CD8-positive, alpha-beta memory T cell (primary cell): ENCODE measurements around the gene CCHCR1. TPM values are rescaled to one million over a fixed set of nuclear protein-coding genes. Genes with fewer than 3 reads are reported as not detected.

ENCODE experiments used
- CTCF ChIA-PET: fragments of 350-600 bp; sonication (Branson Sonifier 250); formaldehyde crosslinking; loops from one replicate; lab custom pipeline; 2021; ENCODE audit warnings: antibody characterized with exemption; lab: Charles Lee
- POLR2A ChIA-PET: fragments of 350-600 bp; sonication (Branson Sonifier 250); formaldehyde crosslinking; loops from one replicate; lab custom pipeline; 2021; ENCODE audit warnings: antibody characterized with exemption; lab: Charles Lee
- DNase-seq, 5 donors: peaks; one replicate each; pipeline versions ENCODE4 v3.0.0 to v3.0.0-alpha.2; 2020 to 2022; ENCODE audit warnings: mixed read lengths in 1 of 5
- H3K27ac ChIP-seq: one replicate; pipeline ENCODE4 v1.7.0; 2013; ENCODE audit warnings: low read depth, mild to moderate bottlenecking, low read length, moderate library complexity
- H3K27me3 ChIP-seq: 2 replicates; pipeline ENCODE4 v1.7.0; 2013; ENCODE audit warnings: low read length, mild to moderate bottlenecking; ENCODE audit not compliant: insufficient read depth, poor library complexity, severe bottlenecking
- H3K36me3 ChIP-seq: 2 replicates; pipeline ENCODE4 v1.7.0; 2013; ENCODE audit warnings: mild to moderate bottlenecking, low read length, moderate library complexity; ENCODE audit not compliant: insufficient read depth
- H3K4me1 ChIP-seq: 2 replicates; pipeline ENCODE4 v1.7.0; 2013; ENCODE audit warnings: mild to moderate bottlenecking, low read length, moderate library complexity; ENCODE audit not compliant: insufficient read depth
- H3K4me3 ChIP-seq: 2 replicates; pipeline ENCODE4 v1.7.0; 2013; ENCODE audit warnings: mild to moderate bottlenecking, low read length
- H3K9me3 ChIP-seq: 2 replicates; pipeline ENCODE4 v1.7.0; 2013; ENCODE audit warnings: mild to moderate bottlenecking, low read length
- H3K27ac Mint-ChIP-seq, 8 donors: one replicate each; pipeline ENCODE4 v1.8.0; 2020 to 2021; ENCODE audit warnings: mixed read lengths in 8 of 8, mild to moderate bottlenecking in 6 of 8, inconsistent platforms in 3 of 8, moderate library complexity in 3 of 8
- H3K27me3 Mint-ChIP-seq, 2 donors: one replicate each; pipeline ENCODE4 v1.8.0; 2020 to 2021; ENCODE audit warnings: mixed read lengths in 2 of 2, mild to moderate bottlenecking in 1 of 2, moderate library complexity in 1 of 2
- H3K36me3 Mint-ChIP-seq, 3 donors: one replicate each; pipeline ENCODE4 v1.8.0; 2020 to 2021; ENCODE audit warnings: mixed read lengths in 3 of 3, inconsistent platforms in 1 of 3, mild to moderate bottlenecking in 1 of 3
- H3K4me1 Mint-ChIP-seq, 3 donors: one replicate each; pipeline ENCODE4 v1.8.0; 2020 to 2021; ENCODE audit warnings: mixed read lengths in 3 of 3, inconsistent platforms in 1 of 3, mild to moderate bottlenecking in 1 of 3
- H3K4me3 Mint-ChIP-seq, 7 donors: one replicate each; pipeline ENCODE4 v1.8.0; 2020 to 2021; ENCODE audit warnings: mixed read lengths in 7 of 7, mild to moderate bottlenecking in 6 of 7, moderate library complexity in 4 of 7, inconsistent platforms in 2 of 7
- H3K9me3 Mint-ChIP-seq, 5 donors: one replicate each; pipeline ENCODE4 v1.8.0; 2020 to 2022; ENCODE audit warnings: mixed read lengths in 5 of 5, mild to moderate bottlenecking in 3 of 5, moderate library complexity in 2 of 5, inconsistent platforms in 1 of 5
- polyA plus RNA-seq: library from polyadenylated mRNA; unstranded; fragments of 300-500 nt; fragmentation: Illumina TruSeq; gene quantifications from one replicate; pipeline ENCODE4 v1.2.3, GENCODE V29; 2021
- total RNA-seq, 2 experiments: library from RNA; stranded (reverse); gene quantifications; one replicate each; pipeline ENCODE4 v1.2.3, GENCODE V29; 2021

Gene CCHCR1
- total and polyA plus RNA-seq, 3 experiments from 2014 or later: 7.4 to 46.1 (median 45.9) TPM

GRCh38 chr6:31158140-31158862 lies 699 bp upstream of the CCHCR1 start, which contains the start of gene TCF19:
TSS of gene TCF19 (plus strand) at chr6:31158589. CDS start at chr6:31159470, 881 bp downstream.
- DNase-seq: peak; percentile 99 to 100 (median 99)
- H3K27me3 Mint-ChIP-seq: no peaks in the 10 kb centered on the region
- no peaks in the 10 kb centered on the region for H3K9me3 ChIP-seq
- peaks cover 4 to 31% (median 4%) of the 10 kb centered on the region in 3 donors for H3K36me3 Mint-ChIP-seq
- peak within 1 kb of the TSS; percentile 80 to 98 (median 88) for H3K4me3 Mint-ChIP-seq
- POLR2A ChIA-PET: interaction anchor here (0.5 to 2.0 kb wide), 4 partner anchors 9 to 678 kb away, joined by 3 to 12 read pairs (median 6); no protein-coding TSS in a partner anchor
- H3K4me3 ChIP-seq: peak within 1 kb of the TSS; percentile 88
- H3K9me3 Mint-ChIP-seq: no peaks in the 10 kb centered on the region
- H3K4me1 Mint-ChIP-seq: peaks cover 23 to 35% (median 33%) of the 10 kb centered on the region in 3 donors
- peak within 1 kb of the TSS; percentile 10 to 96 (median 90) for H3K27ac Mint-ChIP-seq
- peaks cover 18% of the 10 kb centered on the region for H3K4me1 ChIP-seq
- CTCF ChIA-PET: interaction anchor here (0.6 to 1.4 kb wide), 3 partner anchors 11 to 208 kb away, joined by 3 to 5 read pairs (median 3); no protein-coding TSS in a partner anchor
- peak within 1 kb of the TSS; percentile 70 for H3K27ac ChIP-seq
- H3K27me3 ChIP-seq: no peaks in the 10 kb centered on the region
- peaks cover 4% of the 10 kb centered on the region for H3K36me3 ChIP-seq

GRCh38 chr6:31156641-31157040 lies 961 bp downstream of the CCHCR1 start:
- Mint-ChIP-seq H3K27ac (peak overlapping the region in 1 of 8 donors; percentile 29), H3K4me1 (peaks cover 23 to 35% (median 33%) of the 10 kb centered on the region in 3 donors), H3K4me3 (peak overlapping the region in 4 of 7 donors; percentile 25 to 90 (median 84)), H3K27me3 (no peaks in the 10 kb centered on the region), H3K36me3 (peaks cover 3 to 35% (median 4%) of the 10 kb centered on the region in 3 donors), H3K9me3 (no peaks in the 10 kb centered on the region)
- Histone ChIP-seq H3K27ac (no peak overlapping the region), H3K4me3 (no peak overlapping the region), H3K9me3 (no peaks in the 10 kb centered on the region), H3K27me3 (no peaks in the 10 kb centered on the region), H3K4me1 (peaks cover 18% of the 10 kb centered on the region), H3K36me3 (peaks cover 4% of the 10 kb centered on the region)
- POLR2A ChIA-PET: no interaction called here
- no peak for DNase-seq
- CTCF ChIA-PET: no interaction called here

GRCh38 chr6:31154436-31154835 lies 3.2 kb downstream of the CCHCR1 start:
- H3K36me3 ChIP-seq: peaks cover 4% of the 10 kb centered on the region
- no peak overlapping the region for H3K27ac Mint-ChIP-seq
- no peaks in the 10 kb centered on the region for H3K9me3 ChIP-seq
- H3K27me3 ChIP-seq: no peaks in the 10 kb centered on the region
- H3K4me1 ChIP-seq: peaks cover 12% of the 10 kb centered on the region
- no peak overlapping the region for H3K27ac ChIP-seq
- no peak for DNase-seq
- H3K4me3 Mint-ChIP-seq: no peak overlapping the region
- ChIA-PET POLR2A (no interaction called here), CTCF (no interaction called here)
- no peaks in the 10 kb centered on the region for H3K9me3 Mint-ChIP-seq
- H3K4me3 ChIP-seq: no peak overlapping the region
- peaks cover 3 to 53% (median 4%) of the 10 kb centered on the region in 3 donors for H3K36me3 Mint-ChIP-seq
- no peaks in the 10 kb centered on the region for H3K27me3 Mint-ChIP-seq
- H3K4me1 Mint-ChIP-seq: peaks cover 21 to 28% (median 26%) of the 10 kb centered on the region in 3 donors

GRCh38 chr6:31152781-31153180 lies 4.8 kb downstream of the CCHCR1 start:
- H3K36me3 Mint-ChIP-seq: peaks cover 3 to 53% (median 4%) of the 10 kb centered on the region in 3 donors
- CTCF ChIA-PET: interaction anchor here (1.8 kb wide), 1 partner anchor 214 kb away, joined by 5 read pairs; no protein-coding TSS in a partner anchor
- no peaks in the 10 kb centered on the region for H3K9me3 Mint-ChIP-seq
- no peaks in the 10 kb centered on the region for H3K27me3 ChIP-seq
- H3K27me3 Mint-ChIP-seq: no peaks in the 10 kb centered on the region
- H3K4me3 Mint-ChIP-seq: no peak overlapping the region
- no peak for DNase-seq
- no peak overlapping the region for H3K4me3 ChIP-seq
- POLR2A ChIA-PET: no interaction called here
- H3K9me3 ChIP-seq: no peaks in the 10 kb centered on the region
- peaks cover 5% of the 10 kb centered on the region for H3K4me1 ChIP-seq
- peaks cover 4% of the 10 kb centered on the region for H3K36me3 ChIP-seq
- H3K27ac Mint-ChIP-seq: peak overlapping the region in 1 of 8 donors; percentile 48
- H3K27ac ChIP-seq: no peak overlapping the region
- peaks cover 9 to 11% (median 10%) of the 10 kb centered on the region in 3 donors for H3K4me1 Mint-ChIP-seq

GRCh38 chr6:31149827-31150447 lies 7.7 kb downstream of the CCHCR1 start:
- Mint-ChIP-seq H3K9me3 (no peaks in the 10 kb centered on the region), H3K27ac (no peak overlapping the region), H3K4me3 (no peak overlapping the region), H3K36me3 (peaks cover 2 to 59% (median 4%) of the 10 kb centered on the region in 3 donors), H3K27me3 (no peaks in the 10 kb centered on the region), H3K4me1 (no peaks in the 10 kb centered on the region)
- Histone ChIP-seq H3K4me3 (no peak overlapping the region), H3K27me3 (no peaks in the 10 kb centered on the region), H3K9me3 (no peaks in the 10 kb centered on the region), H3K27ac (no peak overlapping the region), H3K36me3 (no peaks in the 10 kb centered on the region), H3K4me1 (no peaks in the 10 kb centered on the region)
- CTCF ChIA-PET: interaction anchor here (0.8 kb wide), 1 partner anchor 13 kb away, joined by 3 read pairs; no protein-coding TSS in a partner anchor
- POLR2A ChIA-PET: interaction anchor here (1.0 kb wide), 1 partner anchor 8 kb away, joined by 3 read pairs; the partner anchor contains the start of gene TCF19
- DNase-seq: no peak

- Histone ChIP-seq H3K36me3 (no peaks in the 10 kb centered on the region), H3K9me3 (no peaks in the 10 kb centered on the region), H3K27me3 (no peaks in the 10 kb centered on the region), H3K4me1 (no peaks in the 10 kb centered on the region), H3K27ac (no peak overlapping the region), H3K4me3 (no peak overlapping the region)
- no peak overlapping the region for H3K4me3 Mint-ChIP-seq
- ChIA-PET CTCF (interaction anchor here (1.0 to 1.5 kb wide), 2 partner anchors 8 to 221 kb away, joined by 4 to 5 read pairs; no protein-coding TSS in a partner anchor), POLR2A (no interaction called here)
- H3K27me3 Mint-ChIP-seq: no peaks in the 10 kb centered on the region
- H3K4me1 Mint-ChIP-seq: no peaks in the 10 kb centered on the region
- no peak for DNase-seq
- H3K36me3 Mint-ChIP-seq: peaks cover 0 to 49% (median 2%) of the 10 kb centered on the region in 3 donors
- H3K9me3 Mint-ChIP-seq: no peaks in the 10 kb centered on the region
- H3K27ac Mint-ChIP-seq: peak overlapping the region in 2 of 8 donors; percentile 8 to 37
Observed at GRCh38 chr6:31145386-31145785, 12.2 kb downstream of the CCHCR1 start.

GRCh38 chr6:31144970-31145340 lies 12.6 kb downstream of the CCHCR1 start:
- H3K27ac ChIP-seq: no peak overlapping the region
- ChIA-PET CTCF (no interaction called here), POLR2A (no interaction called here)
- H3K36me3 ChIP-seq: no peaks in the 10 kb centered on the region
- no peak overlapping the region for H3K4me3 ChIP-seq
- peaks cover 0 to 44% (median 2%) of the 10 kb centered on the region in 3 donors for H3K36me3 Mint-ChIP-seq
- peak overlapping the region in 1 of 8 donors; percentile 37 for H3K27ac Mint-ChIP-seq
- H3K4me1 Mint-ChIP-seq: no peaks in the 10 kb centered on the region
- no peak for DNase-seq
- H3K4me3 Mint-ChIP-seq: no peak overlapping the region
- no peaks in the 10 kb centered on the region for H3K27me3 ChIP-seq
- no peaks in the 10 kb centered on the region for H3K9me3 Mint-ChIP-seq
- H3K4me1 ChIP-seq: no peaks in the 10 kb centered on the region
- no peaks in the 10 kb centered on the region for H3K9me3 ChIP-seq
- no peaks in the 10 kb centered on the region for H3K27me3 Mint-ChIP-seq
